Measurements from ENCODE around the gene HADH.
A peak's percentile ranks its signal among the peaks of the same experiment; 100 is the strongest.
"Not testable (repeated sequence)": the region's sequence is repeated elsewhere in the genome, so short reads cannot be mapped to it uniquely, and the experiment has no call there.

HADH gene

DNA sequence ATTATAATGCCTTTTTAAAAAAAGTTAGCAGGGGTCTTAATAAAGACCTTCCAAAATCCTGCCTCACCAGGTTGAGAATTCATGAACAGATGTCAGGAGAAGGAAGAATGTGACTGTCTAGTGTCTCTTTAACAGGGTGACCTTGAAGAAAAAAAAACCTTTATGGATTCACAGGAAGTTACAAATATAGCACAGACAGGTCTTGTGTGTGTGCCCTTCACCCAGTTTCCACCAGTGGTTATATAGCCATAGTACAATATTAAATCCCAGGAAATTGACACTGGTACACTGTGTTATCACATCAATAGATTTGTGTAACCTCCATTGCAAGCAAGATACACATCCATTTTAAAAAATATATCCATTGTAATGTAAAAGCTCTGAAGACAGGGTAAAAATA lies 43.7 kb downstream of the HADH start:
- no peak for DNase-seq

DNA sequence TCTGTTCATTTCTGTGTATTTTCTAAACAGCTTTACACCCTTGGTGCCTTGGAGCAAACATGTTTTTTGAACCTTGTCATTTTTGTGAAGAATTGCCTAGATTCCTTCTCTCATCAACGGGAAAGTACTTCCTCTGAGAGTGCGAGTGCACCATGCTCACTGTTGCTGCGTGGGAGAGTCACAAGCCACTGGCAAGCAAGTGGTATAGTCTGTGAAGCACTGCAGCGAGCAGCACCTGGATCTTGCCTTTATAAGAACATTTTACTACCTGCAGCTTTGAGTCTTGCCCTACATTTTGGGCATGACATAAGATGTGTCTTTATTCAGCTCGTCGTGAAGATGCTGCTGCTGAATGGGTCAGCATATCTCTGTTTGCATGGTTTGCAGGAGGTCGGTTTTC lies 44.9 kb downstream of the HADH start:
- DNase-seq = peak; percentile 53

DNA sequence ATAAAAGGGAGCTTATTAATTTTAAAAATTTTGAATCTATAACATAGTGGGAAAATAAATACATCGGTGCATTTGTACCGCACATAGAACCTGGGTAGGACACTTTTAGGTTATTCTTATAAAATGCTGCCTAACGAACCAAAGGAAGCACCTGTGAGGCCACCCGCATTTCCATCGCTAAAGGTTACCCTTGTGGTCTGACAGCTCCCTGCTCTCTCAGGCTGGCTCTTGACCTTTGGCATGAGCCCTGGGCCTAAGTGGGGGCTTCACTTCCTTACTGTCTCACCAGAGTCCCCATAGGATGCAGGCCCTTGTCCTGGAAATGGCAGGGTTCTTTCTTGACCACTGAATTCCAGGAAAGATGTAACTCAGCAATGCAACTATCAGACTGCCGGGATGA lies 46.0 kb downstream of the HADH start:
- no peak for DNase-seq

DNA sequence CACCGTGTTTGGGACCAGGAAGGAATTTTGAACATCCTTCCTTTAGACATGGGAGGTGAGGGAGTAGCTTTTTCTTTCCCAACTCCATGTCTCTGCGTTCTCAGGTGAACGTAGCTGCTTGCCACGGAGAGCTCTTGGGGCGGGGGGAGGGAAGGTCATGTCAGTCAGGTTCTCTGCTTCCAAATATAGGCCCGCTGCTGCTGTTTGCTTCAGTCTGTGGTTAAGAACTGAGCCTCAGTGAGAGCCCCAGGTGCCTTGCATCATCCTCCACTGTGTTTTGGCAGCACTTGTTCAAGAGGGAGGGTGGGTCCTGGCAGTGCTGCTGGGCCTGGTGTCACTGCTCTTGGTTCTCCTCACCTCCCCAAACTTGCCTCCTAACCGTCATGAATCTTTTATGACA lies 46.5 kb downstream of the HADH start:
- DNase-seq = peak; percentile 78

DNA sequence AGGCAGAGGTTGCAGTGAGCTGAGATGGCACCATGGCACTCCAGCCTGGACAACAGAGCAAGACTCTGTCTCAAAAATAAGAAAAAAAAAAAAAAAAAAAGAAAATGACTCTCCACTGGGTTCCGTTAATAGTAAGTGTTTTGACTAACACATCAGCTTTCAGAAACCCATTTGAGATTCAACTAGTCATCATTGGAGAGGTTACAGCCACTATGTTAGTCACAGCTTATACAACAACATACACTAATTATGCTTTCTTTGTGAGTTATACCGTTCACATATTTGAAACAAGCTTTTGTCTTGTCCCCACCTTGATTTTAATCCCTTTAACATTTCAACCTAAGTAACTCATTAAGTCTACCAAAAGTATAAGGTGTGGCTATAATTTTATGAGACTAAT lies 48.2 kb downstream of the HADH start:
- DNase-seq = no peak

- no peak for DNase-seq
These were observed 53.2 kb downstream of the HADH start for GRCh38 chr4:108042927-108043326.

GRCh38 chr4:108043526-108043925 lies 53.8 kb downstream of the HADH start:
- no peak for DNase-seq

DNA sequence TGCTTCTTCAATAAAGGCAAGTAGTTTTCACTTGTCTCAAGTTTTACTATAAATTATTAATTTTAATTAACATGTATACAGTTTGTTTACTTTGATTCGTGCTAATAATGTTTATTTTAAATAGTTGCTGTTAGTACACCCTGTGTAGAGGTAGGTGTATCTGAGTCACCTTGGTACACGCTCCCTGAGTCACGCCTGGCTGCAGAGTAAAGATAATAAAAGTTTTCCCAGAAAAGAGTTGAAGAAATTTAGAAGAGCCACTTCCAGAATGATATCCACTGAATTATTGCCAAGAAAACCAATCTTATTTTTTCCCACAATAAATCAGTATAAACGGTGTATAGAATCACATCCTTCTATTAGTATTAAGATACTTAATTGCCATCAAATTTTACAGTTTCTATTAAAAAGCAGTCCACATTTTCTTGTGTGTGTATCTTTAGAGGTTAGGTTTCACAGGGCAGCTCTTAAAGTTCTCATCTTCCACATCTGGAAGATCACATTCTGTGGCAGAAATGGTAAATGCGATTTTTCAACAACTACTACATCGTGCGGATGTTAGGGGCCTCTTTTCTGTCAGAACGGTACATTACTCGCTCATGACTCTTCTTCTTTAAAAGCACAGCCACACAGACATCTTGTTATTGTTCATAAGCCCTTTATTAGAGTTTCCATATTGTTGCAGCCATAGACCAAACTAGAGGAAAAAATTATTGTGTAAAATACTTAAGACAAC lies 55.4 kb downstream of the HADH start:
- DNase-seq = no peak

- peak; percentile 37 for DNase-seq
These were observed 56.0 kb downstream of the HADH start for GRCh38 chr4:108045687-108046024.

GRCh38 chr4:108047199-108047598 lies 57.5 kb downstream of the HADH start:
- no peak for DNase-seq

GRCh38 chr4:108048157-108048556 lies 58.5 kb downstream of the HADH start:
- DNase-seq = no peak

DNA sequence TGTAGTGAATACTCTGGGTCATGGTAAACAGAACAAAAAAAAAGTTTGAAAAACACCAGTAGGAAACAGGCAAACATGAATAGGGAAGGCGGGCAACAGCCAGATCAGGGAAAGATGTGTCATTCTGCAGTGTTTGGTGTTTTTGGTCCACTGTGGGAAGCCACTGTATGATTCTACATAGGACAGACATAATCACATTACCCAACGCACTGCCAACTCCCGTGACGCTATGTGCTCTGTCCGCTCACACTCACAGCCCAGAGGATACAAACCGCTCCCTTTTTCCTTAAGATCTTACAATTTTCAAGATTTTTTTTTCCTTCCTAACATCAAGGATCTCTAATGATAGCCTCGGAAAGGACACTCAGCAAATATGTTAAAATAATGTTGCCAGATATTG lies 59.3 kb downstream of the HADH start:
- DNase-seq = no peak

- peak; percentile 48 for DNase-seq
These were observed 59.7 kb downstream of the HADH start for GRCh38 chr4:108049406-108049805.

- DNase-seq = not testable (repeated sequence)
These were observed 60.8 kb downstream of the HADH start for GRCh38 chr4:108050166-108051111.

- DNase-seq = no peak
These were observed 61.7 kb downstream of the HADH start for GRCh38 chr4:108051343-108051742.

- no peak for DNase-seq
These were observed 63.0 kb downstream of the HADH start for GRCh38 chr4:108052558-108053120.

GRCh38 chr4:108053251-108053711 lies 63.6 kb downstream of the HADH start:
- no peak for DNase-seq

GRCh38 chr4:108054025-108054638 lies 64.4 kb downstream of the HADH start:
- DNase-seq = no peak

DNA sequence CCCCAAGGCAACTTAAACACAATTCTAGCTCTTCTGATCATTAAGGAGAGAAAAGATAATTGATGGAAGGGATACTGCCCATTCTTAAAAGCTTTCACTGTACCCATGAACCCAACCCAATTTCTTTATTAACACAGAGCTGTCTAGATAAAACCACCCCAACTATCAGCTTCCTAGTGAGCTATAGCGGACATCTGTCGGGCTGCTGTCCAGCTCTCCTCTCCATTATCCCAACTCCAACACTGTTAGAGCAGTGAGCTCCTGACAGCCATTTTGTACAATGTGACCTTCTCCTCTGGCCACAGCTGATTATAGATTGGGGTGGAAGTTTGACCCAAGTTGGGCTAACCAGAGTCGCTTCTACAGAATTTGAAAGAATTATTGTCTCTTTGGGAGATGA lies 66.1 kb downstream of the HADH start:
- no peak for DNase-seq

DNA sequence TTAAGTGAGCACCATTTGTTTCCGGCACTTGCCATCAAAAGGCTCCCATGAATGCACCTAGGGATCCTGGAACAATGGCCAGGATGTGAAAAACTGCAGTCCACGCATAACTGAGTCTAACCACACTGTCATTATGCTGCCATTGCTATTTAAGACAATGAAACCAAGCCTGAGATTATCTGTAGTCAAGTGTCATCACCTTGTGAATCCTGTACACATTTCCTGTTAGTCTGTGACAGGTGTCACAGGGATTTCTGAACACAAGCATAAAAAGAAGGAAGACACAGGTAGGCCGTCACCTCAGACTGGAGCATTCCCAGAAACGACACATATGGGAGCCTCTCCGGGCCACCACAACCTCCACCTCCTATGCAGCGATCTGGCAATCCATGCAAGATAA lies 66.7 kb downstream of the HADH start:
- no peak for DNase-seq

- no peak for DNase-seq
These were observed 69.2 kb downstream of the HADH start for GRCh38 chr4:108058685-108059440.

DNA sequence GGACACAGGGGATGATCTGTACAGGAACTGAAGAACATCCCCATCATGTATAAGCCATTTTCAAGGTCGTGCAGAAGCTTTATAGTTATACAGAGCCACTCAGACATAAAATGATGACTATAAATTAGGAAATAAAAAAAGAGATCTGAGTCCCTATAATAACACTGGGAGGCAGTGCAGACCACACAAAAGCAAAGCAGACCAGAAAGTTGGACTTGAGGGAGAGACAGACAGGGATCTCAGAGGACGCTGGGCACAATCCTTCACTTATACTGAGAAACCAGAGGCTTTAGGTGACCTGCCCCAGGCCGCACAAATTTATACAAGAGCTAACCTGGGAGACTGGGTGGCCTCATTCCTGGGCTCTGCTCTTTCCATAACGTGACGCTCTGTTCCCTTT lies 70.5 kb downstream of the HADH start:
- no peak for DNase-seq

All from activated naive CD4-positive, alpha-beta T cell treated with anti-CD3 and anti-CD28 coated beads, Interleukin-2, amount 50 U/mL, for 16 hours (primary cell).